NCI-H524 treated with DMSO at 0.1 percent for 48 hours (cell line): ENCODE data around the gene LAMA5.

Source experiments
- DNase-seq: peaks from one replicate; lab custom pipeline; 2025; lab: John Stamatoyannopoulos, UW

Gene LAMA5

GRCh38 chr20:62344092-62344491 lies 23.0 kb downstream of the LAMA5 start:
- DNase-seq, result no peak

GRCh38 chr20:62342910-62343309 lies 24.2 kb downstream of the LAMA5 start:
- DNase-seq, result no peak

- no peak for DNase-seq
Measured at GRCh38 chr20:62339647-62340062, 27.5 kb downstream of the LAMA5 start.

- no peak for DNase-seq
Measured at GRCh38 chr20:62338294-62338620, 28.9 kb downstream of the LAMA5 start.

DNA sequence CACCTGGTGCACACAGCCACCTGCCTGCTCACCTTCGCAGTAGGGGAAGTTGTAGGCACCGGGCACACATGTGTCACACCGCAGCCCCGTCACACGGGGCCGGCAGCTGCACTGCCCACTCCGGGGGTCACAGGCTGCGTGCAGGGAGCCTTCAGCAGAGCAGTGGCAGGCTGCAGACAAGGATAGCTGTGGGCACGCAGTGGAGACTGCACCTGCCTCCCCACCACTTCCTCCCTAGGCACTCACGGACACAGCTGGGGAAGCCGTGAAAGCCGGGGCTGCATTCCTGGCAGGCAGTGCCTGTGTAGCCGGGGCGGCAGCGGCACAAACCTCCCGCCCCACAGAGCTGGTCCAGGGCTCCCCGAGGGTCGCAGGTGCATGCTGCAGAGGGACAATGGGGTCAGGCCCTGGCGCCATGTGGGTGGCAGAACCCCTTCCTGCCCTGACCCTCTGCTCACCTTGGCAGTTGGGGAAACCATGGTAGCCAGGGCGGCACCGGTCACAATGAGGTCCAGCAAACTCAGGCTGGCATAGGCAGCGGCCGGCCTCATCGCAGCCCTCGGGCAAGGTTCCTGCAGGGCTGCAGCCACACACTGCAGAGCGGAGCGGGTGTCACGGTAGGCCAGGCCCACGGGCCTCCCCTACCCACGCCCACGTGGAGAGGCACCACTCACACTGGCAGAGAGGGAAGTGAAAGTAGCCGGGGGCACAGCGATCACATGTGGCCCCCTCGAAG lies 29.4 kb downstream of the LAMA5 start:
- DNase-seq, result no peak

- no peak for DNase-seq
Measured at GRCh38 chr20:62336775-62337557, 30.1 kb downstream of the LAMA5 start.

GRCh38 chr20:62336329-62336728 lies 30.8 kb downstream of the LAMA5 start:
- no peak for DNase-seq

GRCh38 chr20:62335532-62335931 lies 31.6 kb downstream of the LAMA5 start:
- no peak for DNase-seq

DNA sequence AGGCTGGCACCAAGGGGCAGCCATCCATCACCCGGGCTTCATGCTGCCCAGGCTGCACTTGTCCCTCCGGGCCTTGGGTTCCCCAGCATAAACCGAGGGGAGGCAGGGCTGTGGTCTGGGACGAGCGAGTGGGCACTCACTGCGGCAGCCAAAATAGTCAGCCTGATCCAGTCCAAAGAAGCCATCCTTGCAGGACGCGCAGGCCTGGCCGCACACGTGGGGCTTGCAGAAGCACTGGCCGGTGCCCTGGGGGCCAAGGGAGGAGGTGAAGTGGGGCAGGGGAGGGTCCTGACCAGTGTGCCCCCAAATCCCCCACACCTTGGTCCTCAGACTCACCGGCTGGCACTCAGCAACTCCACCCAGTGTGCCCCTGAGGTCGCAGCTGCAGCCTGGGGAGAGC lies 32.2 kb downstream of the LAMA5 start:
- DNase-seq, result no peak

GRCh38 chr20:62333820-62334595 lies 33.1 kb downstream of the LAMA5 start:
- DNase-seq, result no peak

DNA sequence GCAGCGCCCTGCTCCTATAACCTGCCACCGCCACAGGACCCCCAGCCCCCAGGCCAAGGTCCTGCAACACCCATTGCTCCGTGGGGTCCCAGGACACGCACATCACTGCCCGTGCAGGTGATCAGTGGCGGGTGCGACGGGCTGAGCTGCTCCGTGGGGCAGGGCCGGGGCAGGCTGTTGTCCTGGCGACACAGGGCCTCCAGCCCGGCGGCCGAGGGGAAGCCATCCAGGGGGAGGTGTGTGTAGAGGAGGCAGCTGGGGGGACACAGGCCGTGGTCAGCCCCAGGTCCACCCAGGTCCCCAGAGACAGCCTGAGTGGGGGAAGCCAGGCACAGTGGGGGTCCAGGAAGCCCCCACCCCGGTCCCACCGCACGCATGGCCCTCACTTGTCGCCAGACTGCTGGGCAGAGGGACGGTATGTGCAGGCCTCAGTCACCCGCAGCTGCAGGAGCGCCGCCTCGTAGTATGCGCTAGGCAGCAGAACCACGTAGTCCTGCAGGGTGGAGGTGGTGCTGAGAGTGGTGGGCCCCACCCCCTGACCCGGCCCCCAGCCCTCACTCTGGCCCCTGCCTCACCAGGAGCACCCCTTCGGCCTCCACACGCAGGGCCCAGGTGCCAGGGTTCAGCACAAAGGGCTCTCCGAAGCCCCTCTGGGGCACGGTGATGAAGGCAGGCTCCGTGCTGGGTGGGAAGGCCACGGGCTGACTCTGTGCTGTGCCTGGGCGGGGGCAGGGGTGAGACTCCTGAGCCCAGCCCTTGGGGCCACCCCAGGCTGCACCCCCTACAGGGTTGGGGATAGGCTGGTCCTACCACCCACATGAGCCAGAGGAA lies 33.9 kb downstream of the LAMA5 start:
- DNase-seq, result no peak

DNA sequence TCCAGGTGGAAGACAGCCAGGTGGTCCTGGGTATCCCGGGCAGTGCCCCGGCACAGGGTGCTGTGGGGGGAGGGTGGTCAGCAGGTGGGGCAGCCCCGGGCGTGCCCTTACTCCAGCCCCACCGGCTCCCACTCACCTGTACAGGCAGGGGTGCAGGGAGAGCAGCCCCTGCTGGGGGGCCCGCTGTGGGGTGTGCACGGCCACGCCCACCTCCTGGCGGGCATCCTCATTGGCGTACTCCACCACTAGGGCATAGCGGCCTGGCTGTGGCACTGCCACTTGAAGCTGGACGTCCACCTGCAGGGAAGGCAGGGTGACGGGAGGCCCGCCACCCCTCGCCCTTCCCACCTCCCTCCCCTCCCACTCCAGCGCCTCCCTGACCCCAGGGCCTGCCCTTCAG lies 34.7 kb downstream of the LAMA5 start:
- no peak for DNase-seq

DNA sequence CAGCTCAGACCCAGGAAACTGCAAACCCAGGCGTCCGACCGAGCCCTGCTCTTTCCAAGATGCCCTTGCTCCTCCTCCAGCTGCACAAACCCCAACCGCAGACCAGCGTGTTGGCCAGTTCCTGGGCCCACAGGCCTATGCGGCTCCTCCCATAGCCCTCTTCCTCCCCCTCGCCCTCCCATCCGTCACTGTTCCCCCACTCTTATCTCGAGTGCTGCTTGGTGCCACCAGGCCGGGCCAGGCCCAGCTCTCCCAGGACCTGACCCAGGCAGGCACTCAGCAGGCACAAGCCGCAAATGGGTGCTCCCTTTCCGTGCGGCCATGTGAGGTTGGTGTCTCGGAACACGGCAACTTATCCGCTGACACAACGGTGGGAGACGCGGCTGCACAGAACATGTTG lies 35.8 kb downstream of the LAMA5 start:
- no peak for DNase-seq

DNA sequence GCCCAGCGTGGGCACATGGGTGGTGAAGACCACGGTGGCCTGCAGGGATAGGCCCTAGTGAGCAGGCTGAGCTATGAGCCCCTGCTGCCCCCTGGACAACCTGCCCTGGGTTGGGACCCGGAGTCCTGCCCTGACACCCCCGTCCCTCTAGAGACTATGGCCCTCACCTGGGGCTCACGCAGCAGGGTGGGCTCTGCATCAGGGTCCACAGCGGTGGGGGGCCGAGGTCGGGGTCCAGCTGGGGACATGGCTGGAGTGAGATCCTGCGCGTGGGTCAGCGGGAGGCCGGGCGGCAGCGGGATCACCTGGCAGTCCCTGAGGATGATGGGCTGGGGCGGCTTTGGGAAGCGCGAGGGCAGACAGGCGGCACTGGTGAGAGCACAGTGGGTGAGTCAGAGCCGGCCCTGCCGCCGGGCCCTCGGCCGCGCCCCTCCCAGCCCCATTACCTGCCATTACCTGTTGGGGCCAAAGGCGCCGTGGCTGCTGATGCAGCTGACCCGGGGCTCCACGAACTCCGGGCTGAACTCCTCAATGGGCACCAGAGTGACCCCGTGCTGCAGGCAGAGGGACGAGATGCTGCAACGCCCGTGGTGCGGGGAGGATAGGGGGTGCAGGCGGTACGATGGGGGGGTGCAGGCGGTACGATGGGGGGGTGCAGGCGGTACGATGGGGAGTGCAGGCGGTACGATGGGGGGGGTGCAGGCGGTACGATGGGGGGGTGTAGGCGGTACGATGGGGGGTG lies 36.4 kb downstream of the LAMA5 start:
- no peak for DNase-seq

- no peak for DNase-seq
Measured at GRCh38 chr20:62329389-62330377, 37.4 kb downstream of the LAMA5 start.

- DNase-seq, result no peak
Measured at GRCh38 chr20:62328684-62329388, 38.3 kb downstream of the LAMA5 start.

GRCh38 chr20:62327726-62328495 lies 39.2 kb downstream of the LAMA5 start:
- peak; percentile 14 for DNase-seq

DNA sequence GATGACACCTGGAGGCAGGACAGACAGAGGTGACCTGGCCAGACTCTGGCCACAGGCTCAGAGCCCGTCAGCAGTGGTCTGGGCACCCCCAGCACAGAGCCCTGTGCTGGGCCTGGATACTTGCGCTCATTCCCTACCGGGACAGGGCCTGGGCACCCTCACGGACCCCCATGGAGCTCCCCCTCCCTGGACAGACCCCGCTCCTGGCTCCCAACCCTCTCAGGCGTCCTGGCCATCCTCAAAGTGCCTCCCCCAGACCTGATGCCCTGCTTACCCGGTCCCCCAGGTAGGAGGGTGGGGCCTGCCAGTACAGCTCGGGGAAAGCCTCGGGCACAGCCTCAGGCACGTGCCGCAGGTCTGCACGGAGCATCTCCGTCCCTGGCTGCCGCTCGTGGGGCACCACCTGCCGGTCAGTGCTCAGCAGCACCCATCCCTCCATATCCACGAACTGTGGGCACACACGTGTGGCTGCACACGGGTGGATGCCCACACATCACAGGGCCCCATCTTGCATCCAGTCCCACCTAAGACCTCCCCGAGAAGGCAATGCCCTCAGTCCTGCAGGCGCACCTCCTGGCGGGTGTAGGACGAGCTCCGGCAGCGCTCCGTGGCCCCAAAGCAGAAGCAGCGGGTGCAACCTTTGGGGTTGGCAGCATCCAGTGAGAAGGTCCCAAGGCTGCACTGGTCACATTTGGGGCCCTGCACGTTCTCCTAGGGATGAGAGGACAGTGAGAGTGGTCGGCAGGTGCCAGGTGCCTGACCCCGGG lies 40.0 kb downstream of the LAMA5 start:
- DNase-seq, result no peak
